Right renal pelvis (tissue), 4 donors: ENCODE results near the gene TRIM60. TPM values are rescaled to one million over a fixed set of nuclear protein-coding genes. Genes with fewer than 3 reads are reported as not detected.
"Not testable (repeated sequence)": the region's sequence is repeated elsewhere in the genome, so short reads cannot be mapped to it uniquely, and the experiment has no call there.

Experiments used
- DNase-seq, 4 donors: peaks; one replicate each; pipeline ENCODE4 v3.0.0-alpha.2; 2013; ENCODE audit warnings: low read depth in 4 of 4, low spot score in 3 of 4, missing footprints in 1 of 4
- polyA plus RNA-seq, 4 donors: library from polyadenylated mRNA; unstranded; fragments of 120-200 nt; gene quantifications; one replicate each; pipeline ENCODE4 v1.2.1, GENCODE V29; 2013; ENCODE audit not compliant: insufficient read length in 4 of 4

Gene TRIM60
- polyA plus RNA-seq, 4 donors = 0.06 TPM; not detected in 3

GRCh38 chr4:165052627-165053026, 20.8 kb downstream of the TRIM60 start:
- DNase-seq = no peak

GRCh38 chr4:165053645-165054044, 21.8 kb downstream of the TRIM60 start, which contains the start of gene TRIM75:
TRIM75 (plus strand) TSS chr4:165053866; CDS start chr4:165059148, 5,282 bp downstream.
- DNase-seq = no peak

DNA sequence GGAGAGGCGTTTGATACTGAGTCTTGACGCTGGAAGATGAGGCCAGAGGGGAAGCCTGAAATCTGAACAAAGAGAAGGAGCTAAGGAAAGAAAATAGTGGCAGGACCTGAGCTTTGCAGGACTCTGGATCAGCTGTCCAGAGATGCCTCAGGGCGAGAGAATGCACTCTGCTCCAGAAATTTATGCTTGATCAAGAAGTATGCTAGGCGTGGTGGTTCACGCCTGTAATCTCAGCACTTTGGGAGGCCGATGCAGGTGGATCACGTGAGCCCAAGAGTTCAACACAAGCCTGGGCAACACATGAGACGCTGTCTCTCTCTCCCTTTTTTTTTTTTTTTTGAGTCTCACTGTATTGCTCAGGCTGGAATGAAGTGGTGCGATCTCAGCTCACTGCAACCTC, 23.8 kb downstream of the TRIM60 start:
- no peak for DNase-seq

GRCh38 chr4:165058666-165059065, 26.9 kb downstream of the TRIM60 start:
- DNase-seq = no peak

DNA sequence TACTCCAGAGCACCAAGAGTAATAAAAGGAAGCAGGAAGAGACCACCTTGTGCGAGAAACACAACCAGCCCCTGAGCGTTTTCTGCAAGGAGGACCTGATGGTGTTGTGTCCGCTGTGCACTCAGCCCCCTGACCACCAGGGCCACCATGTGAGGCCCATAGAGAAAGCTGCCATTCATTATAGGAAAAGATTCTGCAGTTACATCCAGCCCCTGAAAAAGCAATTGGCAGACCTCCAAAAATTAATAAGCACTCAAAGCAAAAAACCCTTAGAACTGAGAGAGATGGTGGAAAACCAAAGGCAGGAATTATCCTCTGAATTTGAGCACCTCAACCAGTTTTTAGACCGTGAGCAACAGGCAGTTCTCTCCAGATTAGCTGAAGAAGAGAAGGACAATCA, 27.6 kb downstream of the TRIM60 start:
- no peak for DNase-seq

GRCh38 chr4:165060938-165061337, 29.1 kb downstream of the TRIM60 start:
- DNase-seq = no peak

DNA sequence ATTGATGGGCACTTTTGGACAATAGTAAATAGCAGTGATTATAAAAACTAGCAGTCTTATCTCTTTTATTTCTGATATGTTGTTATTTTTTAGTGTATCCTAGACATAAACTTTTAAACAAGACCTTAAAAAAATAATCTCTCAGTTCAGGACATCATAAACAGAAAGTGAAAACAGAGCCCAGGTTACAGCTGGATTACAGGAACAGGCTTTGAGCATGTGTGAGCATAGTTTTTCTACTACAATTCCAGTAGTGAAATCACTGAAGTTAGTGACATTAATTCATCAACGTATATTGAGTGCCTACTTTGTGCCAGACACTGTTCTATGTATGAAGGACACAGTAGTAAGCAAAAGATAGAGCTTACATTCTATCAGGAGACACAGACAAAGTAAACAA, 38.8 kb downstream of the TRIM60 start:
- DNase-seq = no peak

DNA sequence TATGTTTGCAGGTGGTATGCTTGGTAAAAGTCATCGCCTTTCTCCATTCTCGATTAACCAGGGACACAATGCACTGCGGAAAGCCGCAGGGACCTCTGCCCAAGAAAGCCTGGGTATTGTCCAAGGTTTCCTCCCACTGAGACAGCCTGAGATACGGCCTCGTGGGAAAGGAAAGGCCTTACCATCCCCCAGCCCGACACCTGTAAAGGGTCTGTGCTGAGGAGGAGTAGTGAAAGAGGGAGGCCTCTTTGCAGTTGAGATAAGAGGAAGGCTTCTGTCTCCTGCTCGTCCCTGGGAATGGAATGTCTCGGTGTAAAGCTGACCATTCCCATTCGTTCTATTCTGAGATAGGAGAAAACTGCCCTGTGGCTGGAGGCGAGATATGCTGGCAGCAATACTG, 41.5 kb downstream of the TRIM60 start:
- DNase-seq = not testable (repeated sequence)

- no peak for DNase-seq
Measured at GRCh38 chr4:165077034-165077578, 45.3 kb downstream of the TRIM60 start.

DNA sequence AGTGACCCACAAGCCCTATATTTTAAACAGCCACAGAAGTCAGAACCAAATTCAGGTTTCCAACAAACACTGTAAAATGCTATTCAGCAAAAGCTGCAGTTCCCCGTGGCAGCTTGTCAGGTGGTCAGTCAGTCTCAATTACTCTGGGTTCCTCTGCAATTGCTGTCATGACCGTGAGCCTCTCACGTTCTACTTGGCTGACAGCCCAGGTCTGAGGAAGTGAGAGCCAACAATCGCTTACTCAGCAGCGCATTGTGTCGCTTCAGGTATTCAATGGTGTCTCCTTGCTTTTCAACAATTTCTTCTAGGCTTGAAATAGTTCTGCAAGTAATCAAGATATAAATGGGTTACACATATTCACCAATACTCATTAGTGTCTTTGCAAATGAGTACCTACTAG, 47.7 kb downstream of the TRIM60 start:
- peak in 2 of 4 donors; percentile 16 to 19 for DNase-seq

DNA sequence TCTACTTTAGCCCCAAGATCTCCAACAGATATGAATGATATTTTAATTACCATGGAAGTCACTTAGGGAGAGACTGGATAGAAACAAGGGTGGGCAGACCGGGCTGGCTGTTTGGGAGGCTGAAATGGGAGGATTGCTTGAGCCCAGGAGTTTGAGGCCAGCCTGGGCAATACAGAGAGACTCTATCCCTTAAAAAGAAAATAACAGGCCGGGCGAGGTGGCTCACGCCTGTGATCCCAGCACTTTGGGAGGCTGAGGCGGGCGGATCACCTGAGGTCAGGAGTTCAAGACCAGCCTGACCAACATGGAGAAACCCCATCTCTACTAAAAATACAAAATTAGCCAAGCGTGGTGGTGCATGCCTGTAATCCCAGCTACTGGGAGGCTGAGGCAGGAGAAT, 53.0 kb downstream of the TRIM60 start:
- DNase-seq = not testable (repeated sequence)

DNA sequence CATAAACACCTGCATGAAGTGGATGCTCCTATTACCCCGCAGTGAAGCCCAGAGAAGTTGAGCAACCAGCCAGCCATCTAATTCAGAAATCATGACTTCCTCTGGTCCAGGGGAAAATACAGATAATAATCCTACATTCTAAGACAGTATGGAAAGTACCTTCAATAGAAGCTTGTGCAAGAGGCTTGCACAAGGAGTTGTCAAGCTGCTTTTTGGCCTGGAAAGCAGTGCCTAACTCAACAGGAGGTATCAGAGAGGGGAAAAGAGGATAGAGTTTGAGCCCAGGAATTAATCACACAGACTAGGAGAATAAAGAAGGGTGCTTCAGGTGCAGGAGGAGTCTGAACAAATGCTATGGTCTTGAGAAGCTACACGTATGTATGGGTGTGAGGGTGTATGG, 54.1 kb downstream of the TRIM60 start:
- DNase-seq = no peak

DNA sequence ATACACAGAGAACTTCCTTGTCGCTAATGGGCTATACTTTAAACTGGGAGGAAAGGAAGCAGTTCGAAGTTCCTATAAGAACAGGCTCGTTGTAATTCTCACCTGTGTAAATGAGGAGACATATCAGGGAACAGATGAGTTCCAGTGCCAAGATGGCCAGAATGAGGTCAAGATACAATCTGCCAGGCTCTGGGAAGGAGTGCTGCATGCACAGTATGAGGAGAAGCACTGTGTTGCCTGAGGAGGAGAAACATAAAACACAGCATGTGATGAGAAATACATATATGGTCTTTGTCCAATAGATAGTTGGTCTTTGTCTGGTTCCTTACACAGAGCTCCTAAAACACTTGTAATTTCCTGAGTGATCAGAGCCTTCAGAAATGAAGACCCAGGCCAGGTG, 56.6 kb downstream of the TRIM60 start:
- no peak for DNase-seq

Other genes with a start within 250 kb of the TRIM60 start
- 10 to 100 TPM in 3 of 4 donors, 1 to 10 TPM in 1; 7.0 to 14.5 (median 10.6) TPM for gene APELA, start 154.8 kb upstream of the TRIM60 start, polyA plus RNA-seq
- 1 to 10 TPM; 2.6 to 4.2 (median 3.4) TPM for gene TRIM61, start 54.3 kb upstream of the TRIM60 start, polyA plus RNA-seq
- gene TRIM75, start 21.9 kb downstream of the TRIM60 start, polyA plus RNA-seq = under 1 TPM in 2 of 4 donors, not detected in 2; 0.08 to 0.10 TPM
- gene TMEM192, start 80.9 kb downstream of the TRIM60 start, polyA plus RNA-seq = 10 to 100 TPM; 31.4 to 41.5 (median 35.6) TPM
- gene KLHL2, start 175.6 kb downstream of the TRIM60 start, polyA plus RNA-seq = 10 to 100 TPM; 18.5 to 26.4 (median 24.1) TPM